Chondrocyte (in vitro differentiated cells): ENCODE results near the gene CLCF1. TPM values are rescaled to one million over a fixed set of nuclear protein-coding genes. Genes with fewer than 3 reads are reported as not detected.

Source experiments
- DNase-seq: peaks from one replicate; pipeline ENCODE4 v3.0.0; 2021; ENCODE audit warnings: mixed read lengths, low spot score
- H3K27ac Mint-ChIP-seq: one replicate; pipeline ENCODE4 v1.8.0; 2021; ENCODE audit warnings: mild to moderate bottlenecking, moderate library complexity, mixed read lengths; ENCODE audit not compliant: unreplicated experiment
- H3K27me3 Mint-ChIP-seq: 2 replicates; pipeline ENCODE4 v1.8.0; 2021; ENCODE audit warnings: low read depth, mixed read lengths
- H3K36me3 Mint-ChIP-seq: 2 replicates; pipeline ENCODE4 v1.8.0; 2021; ENCODE audit warnings: low read depth, mixed read lengths
- H3K4me1 Mint-ChIP-seq: 2 replicates; pipeline ENCODE4 v1.8.0; 2021; ENCODE audit warnings: low read depth, mild to moderate bottlenecking, mixed read lengths
- H3K4me3 Mint-ChIP-seq: one replicate; pipeline ENCODE4 v1.8.0; 2021; ENCODE audit warnings: mild to moderate bottlenecking, moderate library complexity, mixed read lengths; ENCODE audit not compliant: unreplicated experiment
- H3K9me3 Mint-ChIP-seq: 2 replicates; pipeline ENCODE4 v1.8.0; 2021; ENCODE audit warnings: low read depth, mixed read lengths
- total RNA-seq: library from RNA; stranded (reverse); gene quantifications from 3 replicates; pipeline ENCODE4 v1.2.1, GENCODE V29; 2021
- TF ChIP-seq, protein P1 (sequence below): fragments of 200-600 bp; sonication (generic); IDR thresholded peaks from 2 replicates; pipeline ENCODE4 v1.5.0; 2021; ENCODE audit warnings: antibody characterized with exemption, mild to moderate bottlenecking, moderate library complexity

CLCF1 gene
- total RNA-seq, 1 donor from 2014 or later = 4.9 TPM

DNA sequence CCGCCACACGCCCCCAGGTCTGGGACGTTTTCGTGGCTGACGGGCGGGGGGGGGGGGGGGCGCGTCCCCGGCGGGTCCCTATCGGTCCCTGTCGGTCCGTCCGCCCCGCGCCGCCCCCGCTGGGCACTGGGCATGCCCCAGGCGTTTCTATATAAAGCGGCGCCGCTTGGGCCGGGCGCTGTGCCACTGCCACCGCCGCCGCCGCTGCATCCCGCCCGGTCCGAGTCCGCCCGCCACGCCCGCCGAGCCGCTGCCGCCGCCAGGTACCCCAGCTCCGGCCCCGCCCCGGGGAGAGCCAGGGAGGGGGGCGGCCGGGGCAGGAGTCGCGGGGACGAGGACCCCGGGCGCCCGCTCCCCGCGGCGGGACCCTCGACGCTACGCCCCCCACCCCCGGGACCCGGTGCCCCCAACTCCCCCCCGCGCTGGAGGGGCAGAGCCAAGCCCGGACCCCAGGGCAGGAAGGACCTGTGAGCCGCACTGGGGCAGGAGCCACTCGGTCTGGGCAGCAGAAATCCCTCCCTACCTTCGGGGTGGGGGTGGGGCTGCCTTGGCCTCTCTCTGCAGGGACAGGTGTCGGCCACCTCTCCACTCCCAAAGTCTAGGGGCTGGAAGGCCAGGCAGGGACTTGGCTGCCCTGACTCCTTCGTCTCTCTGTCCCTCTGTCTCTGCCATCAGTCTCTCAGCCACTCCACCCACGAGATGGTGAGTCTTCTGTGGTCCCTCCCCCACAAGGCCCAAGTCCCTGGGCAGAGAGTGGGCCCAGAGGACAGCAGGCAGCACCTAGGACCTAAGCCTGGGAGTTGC lies 42.3 kb upstream of the CLCF1 start, which contains the start of gene CARNS1:
Gene CARNS1, plus strand, starts transcription at position 178 of the 804 bp plus-strand sequence. Its CDS starts 522 bp downstream, at position 700.
- peaks cover 9% of the 10 kb centered on the region for H3K27me3 Mint-ChIP-seq
- peaks cover 13% of the 10 kb centered on the region for H3K4me1 Mint-ChIP-seq
- no peaks in the 10 kb centered on the region for H3K9me3 Mint-ChIP-seq
- TF ChIP-seq, protein P1, sequence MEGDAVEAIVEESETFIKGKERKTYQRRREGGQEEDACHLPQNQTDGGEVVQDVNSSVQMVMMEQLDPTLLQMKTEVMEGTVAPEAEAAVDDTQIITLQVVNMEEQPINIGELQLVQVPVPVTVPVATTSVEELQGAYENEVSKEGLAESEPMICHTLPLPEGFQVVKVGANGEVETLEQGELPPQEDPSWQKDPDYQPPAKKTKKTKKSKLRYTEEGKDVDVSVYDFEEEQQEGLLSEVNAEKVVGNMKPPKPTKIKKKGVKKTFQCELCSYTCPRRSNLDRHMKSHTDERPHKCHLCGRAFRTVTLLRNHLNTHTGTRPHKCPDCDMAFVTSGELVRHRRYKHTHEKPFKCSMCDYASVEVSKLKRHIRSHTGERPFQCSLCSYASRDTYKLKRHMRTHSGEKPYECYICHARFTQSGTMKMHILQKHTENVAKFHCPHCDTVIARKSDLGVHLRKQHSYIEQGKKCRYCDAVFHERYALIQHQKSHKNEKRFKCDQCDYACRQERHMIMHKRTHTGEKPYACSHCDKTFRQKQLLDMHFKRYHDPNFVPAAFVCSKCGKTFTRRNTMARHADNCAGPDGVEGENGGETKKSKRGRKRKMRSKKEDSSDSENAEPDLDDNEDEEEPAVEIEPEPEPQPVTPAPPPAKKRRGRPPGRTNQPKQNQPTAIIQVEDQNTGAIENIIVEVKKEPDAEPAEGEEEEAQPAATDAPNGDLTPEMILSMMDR = no peak
- peak within 1 kb of the TSS; percentile 56 for H3K4me3 Mint-ChIP-seq
- no peak within 1 kb of the TSS for H3K27ac Mint-ChIP-seq
- no peak for DNase-seq
- peaks cover 1% of the 10 kb centered on the region for H3K36me3 Mint-ChIP-seq

DNA sequence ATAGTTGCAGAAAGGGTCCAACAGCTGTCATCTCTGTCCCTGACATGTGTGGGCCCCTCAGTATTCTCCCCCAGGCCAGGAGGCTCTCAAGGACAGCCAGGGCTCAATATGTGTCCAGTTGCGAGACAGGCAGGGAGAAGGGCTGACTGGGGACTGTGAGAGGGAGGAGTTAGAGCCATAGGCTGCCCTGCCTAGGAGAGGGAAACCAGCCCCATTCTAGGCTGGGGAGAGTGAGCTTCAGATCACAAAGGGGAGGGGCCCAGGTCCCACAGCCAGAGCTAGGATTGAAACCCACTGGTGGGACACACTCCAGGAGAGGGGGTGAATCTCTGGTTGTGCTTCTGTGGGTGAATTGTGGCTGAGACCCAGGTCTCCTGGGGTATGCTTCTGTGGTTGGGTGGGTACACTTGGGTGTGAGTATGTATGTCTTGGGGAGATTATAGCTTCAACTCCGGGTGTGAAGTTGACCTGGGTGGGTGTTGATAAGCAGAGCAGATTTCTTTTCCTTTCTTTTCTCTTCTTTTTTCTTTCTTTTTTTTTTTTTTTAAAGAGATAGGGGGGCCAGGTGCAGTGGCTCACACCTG lies 40.0 kb upstream of the CLCF1 start:
- Mint-ChIP-seq H3K4me3 (no peak overlapping the region), H3K9me3 (no peaks in the 10 kb centered on the region), H3K27ac (no peak overlapping the region), H3K36me3 (peaks cover 1% of the 10 kb centered on the region), H3K4me1 (peaks cover 13% of the 10 kb centered on the region), H3K27me3 (peaks cover 11% of the 10 kb centered on the region)
- DNase-seq = no peak
- TF ChIP-seq, protein P1 = no peak

DNA sequence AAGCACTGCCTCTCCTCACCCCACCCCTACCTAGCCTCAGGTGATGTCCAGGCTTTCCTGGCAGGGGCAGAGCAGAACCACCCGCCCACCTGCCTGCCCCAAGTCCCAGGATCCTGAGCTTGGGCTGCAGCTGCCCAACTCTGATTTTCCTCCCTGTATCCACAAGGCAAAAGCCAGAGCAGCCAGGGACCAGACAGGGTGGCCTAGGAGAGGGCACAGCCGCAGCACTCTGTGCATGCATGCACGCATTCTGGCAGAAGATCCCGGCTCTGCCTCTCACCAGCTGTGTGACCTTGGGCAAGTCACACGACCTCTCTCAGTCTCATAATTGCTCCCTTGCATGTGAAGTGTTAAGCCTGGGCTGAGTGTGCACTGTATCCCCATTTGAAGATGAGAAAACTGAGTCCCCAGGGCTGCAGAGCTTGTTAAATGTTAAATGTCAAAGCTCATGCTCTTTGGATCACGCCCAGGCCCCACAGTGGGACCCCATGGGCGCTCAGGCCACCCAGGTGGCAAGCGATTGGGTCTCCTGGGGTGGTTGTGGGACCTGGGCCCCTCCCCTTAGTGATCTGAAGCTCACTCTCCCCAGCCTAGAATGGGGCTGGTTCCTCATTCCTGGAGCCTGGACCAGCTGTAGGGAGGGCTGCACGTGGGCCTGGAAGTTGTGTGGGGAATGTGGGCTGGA lies 39.2 kb upstream of the CLCF1 start:
- no peak for DNase-seq
- Mint-ChIP-seq H3K9me3 (no peaks in the 10 kb centered on the region), H3K27me3 (peaks cover 11% of the 10 kb centered on the region), H3K4me1 (peaks cover 13% of the 10 kb centered on the region), H3K4me3 (no peak overlapping the region), H3K27ac (no peak overlapping the region), H3K36me3 (peaks cover 1% of the 10 kb centered on the region)
- TF ChIP-seq, protein P1 = no peak

DNA sequence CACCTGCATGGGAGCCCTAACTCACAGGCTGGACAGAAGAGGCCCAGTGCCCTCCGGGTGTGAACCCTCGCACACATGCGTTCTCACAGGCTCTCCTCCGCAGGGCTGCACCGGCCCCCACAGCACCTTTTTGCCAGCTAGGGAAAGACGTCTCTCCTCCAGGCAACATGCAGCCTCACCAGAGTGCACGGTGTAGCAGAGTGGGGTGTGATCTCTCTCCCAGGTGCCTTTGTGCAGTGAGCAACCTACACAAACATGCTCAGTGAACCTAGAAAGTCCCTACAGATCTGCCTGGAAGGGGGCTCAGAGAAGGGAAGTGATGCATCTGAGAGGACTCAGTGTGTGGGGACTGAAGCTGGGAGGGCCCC lies 38.4 kb upstream of the CLCF1 start:
- H3K27me3 Mint-ChIP-seq = peaks cover 11% of the 10 kb centered on the region
- peaks cover 1% of the 10 kb centered on the region for H3K36me3 Mint-ChIP-seq
- no peak overlapping the region for H3K4me3 Mint-ChIP-seq
- no peaks in the 10 kb centered on the region for H3K9me3 Mint-ChIP-seq
- no peak for DNase-seq
- peaks cover 9% of the 10 kb centered on the region for H3K4me1 Mint-ChIP-seq
- H3K27ac Mint-ChIP-seq = no peak overlapping the region
- TF ChIP-seq, protein P1 = no peak
